HG03342 (cell line): ENCODE data around the gene MRPL19.

ENCODE experiments used
- ATAC-seq: cut with Tn5 transposase; IDR thresholded peaks from one replicate; pipeline ENCODE4 v1.9.1; 2021; ENCODE audit warnings: mild to moderate bottlenecking, moderate library complexity; ENCODE audit not compliant: unreplicated experiment

The MRPL19 gene

GRCh38 chr2:75646583-75647425 is at the start of gene MRPL19:
TSS of gene MRPL19 (plus strand) at chr2:75646783. CDS start at chr2:75646808, 25 bp downstream.
- ATAC-seq = peak; percentile 94

GRCh38 chr2:75596784-75597183 is 49.8 kb upstream of the MRPL19 start:
- no peak for ATAC-seq

- ATAC-seq = no peak
Measured at GRCh38 chr2:75597949-75598348, 48.6 kb upstream of the MRPL19 start.

- no peak for ATAC-seq
Measured at GRCh38 chr2:75598589-75599155, 47.9 kb upstream of the MRPL19 start.

GRCh38 chr2:75600461-75601011 is 46.0 kb upstream of the MRPL19 start:
- no peak for ATAC-seq

- ATAC-seq = no peak
Measured at GRCh38 chr2:75602724-75603342, 43.8 kb upstream of the MRPL19 start.

- no peak for ATAC-seq
Measured at GRCh38 chr2:75603477-75603876, 43.1 kb upstream of the MRPL19 start.

GRCh38 chr2:75604484-75604883 is 42.1 kb upstream of the MRPL19 start:
- no peak for ATAC-seq

GRCh38 chr2:75605770-75606529 is 40.6 kb upstream of the MRPL19 start:
- ATAC-seq = no peak

GRCh38 chr2:75606761-75607399 is 39.7 kb upstream of the MRPL19 start:
- no peak for ATAC-seq

GRCh38 chr2:75607400-75607798 is 39.2 kb upstream of the MRPL19 start:
- no peak for ATAC-seq

- ATAC-seq = no peak
Measured at GRCh38 chr2:75607988-75608683, 38.4 kb upstream of the MRPL19 start.

GRCh38 chr2:75608684-75609333 is 37.8 kb upstream of the MRPL19 start:
- peak; percentile 79 for ATAC-seq

GRCh38 chr2:75609334-75609689 is 37.3 kb upstream of the MRPL19 start:
- no peak for ATAC-seq

- ATAC-seq = no peak
Measured at GRCh38 chr2:75609937-75610508, 36.6 kb upstream of the MRPL19 start.

GRCh38 chr2:75610671-75611070 is 35.9 kb upstream of the MRPL19 start:
- ATAC-seq = no peak

- ATAC-seq = no peak
Measured at GRCh38 chr2:75612108-75612861, 34.3 kb upstream of the MRPL19 start.

- ATAC-seq = no peak
Measured at GRCh38 chr2:75612862-75613243, 33.7 kb upstream of the MRPL19 start.
